RWPE2 (cell line): ENCODE results near the gene LSM4.

ENCODE experiments used
- ATAC-seq: fragments of 200-7000 bp; cut with Tn5 transposase; 3 replicates; pipeline ENCODE4 v1.9.1; 2021; ENCODE audit warnings: low read depth
- DNase-seq: peaks from one replicate; pipeline ENCODE4 v3.0.0-alpha.2; 2020; ENCODE audit warnings: low spot score
- H3K27ac ChIP-seq: fragments of 450-650 bp; 2 replicates; pipeline ENCODE4 v1.5.1; 2017; ENCODE audit warnings: mild to moderate bottlenecking; ENCODE audit not compliant: poor library complexity, severe bottlenecking
- H3K27me3 ChIP-seq: fragments of 250-450 bp; sonication (Bioruptor Pico); 2 replicates; pipeline ENCODE4 v1.5.1; 2021; ENCODE audit warnings: mild to moderate bottlenecking, moderate library complexity; ENCODE audit not compliant: insufficient read depth, poor library complexity, severe bottlenecking
- H3K36me3 ChIP-seq: fragments of 250-450 bp; sonication (Bioruptor Pico); 2 replicates; pipeline ENCODE4 v1.5.1; 2020; ENCODE audit warnings: low read depth, mild to moderate bottlenecking, moderate library complexity
- H3K4me1 ChIP-seq: fragments of 250-450 bp; sonication (Bioruptor Pico); 2 replicates; pipeline ENCODE4 v1.5.1; 2021; ENCODE audit warnings: mild to moderate bottlenecking, moderate library complexity; ENCODE audit not compliant: insufficient read depth, poor library complexity, severe bottlenecking
- H3K4me3 ChIP-seq: fragments of 250-450 bp; sonication (Bioruptor Pico); 2 replicates; pipeline ENCODE4 v1.5.1; 2021; ENCODE audit warnings: mild to moderate bottlenecking, moderate library complexity; ENCODE audit not compliant: severe bottlenecking
- H3K9me3 ChIP-seq: fragments of 250-450 bp; sonication (Bioruptor Pico); 2 replicates; pipeline ENCODE4 v1.5.1; 2021; ENCODE audit warnings: mild to moderate bottlenecking, moderate library complexity; ENCODE audit not compliant: severe bottlenecking
- CTCF ChIP-seq: fragments of 450-650 bp; IDR thresholded peaks from one replicate; pipeline ENCODE4 v1.5.1; 2017; ENCODE audit warnings: mild to moderate bottlenecking, moderate library complexity; ENCODE audit not compliant: poor library complexity, severe bottlenecking

Gene LSM4

GRCh38 chr19:18266771-18267686, 55.8 kb downstream of the LSM4 start:
- ATAC-seq (no peak), DNase-seq (no peak)
- Histone ChIP-seq H3K4me1 (no peaks in the 10 kb centered on the region), H3K27me3 (no peaks in the 10 kb centered on the region), H3K9me3 (no peaks in the 10 kb centered on the region), H3K36me3 (no peaks in the 10 kb centered on the region), H3K4me3 (no peak overlapping the region), H3K27ac (no peak overlapping the region)
- TF ChIP-seq CTCF = no peak

GRCh38 chr19:18265582-18265981, 57.3 kb downstream of the LSM4 start:
- DNase-seq = no peak
- Histone ChIP-seq H3K36me3 (no peaks in the 10 kb centered on the region), H3K27ac (no peak overlapping the region), H3K9me3 (no peaks in the 10 kb centered on the region), H3K4me1 (no peaks in the 10 kb centered on the region), H3K27me3 (no peaks in the 10 kb centered on the region), H3K4me3 (no peak overlapping the region)
- ATAC-seq = no peak
- TF ChIP-seq CTCF = no peak

- no peak for ATAC-seq
- Histone ChIP-seq H3K4me1 (no peaks in the 10 kb centered on the region), H3K4me3 (no peak overlapping the region)
These were observed 57.8 kb downstream of the LSM4 start for GRCh38 chr19:18264971-18265540.

GRCh38 chr19:18264137-18264854, 58.6 kb downstream of the LSM4 start:
- Histone ChIP-seq H3K4me1 (no peaks in the 10 kb centered on the region), H3K4me3 (no peak overlapping the region), H3K27ac (no peak overlapping the region), H3K36me3 (no peaks in the 10 kb centered on the region), H3K9me3 (no peaks in the 10 kb centered on the region), H3K27me3 (no peaks in the 10 kb centered on the region)
- ATAC-seq (no peak), DNase-seq (no peak)
- no peak for TF ChIP-seq CTCF

More at GRCh38 chr19:18264971-18265540, 57.8 kb downstream of the LSM4 start:
- H3K27ac ChIP-seq = no peak overlapping the region
- no peaks in the 10 kb centered on the region for H3K9me3 ChIP-seq
- H3K27me3 ChIP-seq = no peaks in the 10 kb centered on the region
- H3K36me3 ChIP-seq = no peaks in the 10 kb centered on the region
- TF ChIP-seq CTCF = no peak
- DNase-seq = no peak
